HEK293 (cell line): Measurements from ENCODE around the gene LAMB4.

ENCODE experiments used
- CTCF ChIA-PET: fragments of 350-600 bp; formaldehyde crosslinking; extraction: SDS; loops from one replicate; lab custom pipeline; 2021; ENCODE audit warnings: antibody characterized with exemption; lab: Yijun Ruan, JAX
- POLR2A ChIA-PET: fragments of 300-600 bp; formaldehyde crosslinking; extraction: SDS; loops from one replicate; lab custom pipeline; 2020; ENCODE audit warnings: antibody characterized with exemption, inconsistent platforms; lab: Yijun Ruan, JAX
- H3K27ac ChIP-seq: fragments of 200-500 bp; sonication (Bioruptor generic); 2 replicates; pipeline ENCODE4 v1.5.1; 2014; ENCODE audit warnings: low read depth, low read length, control low read depth, inconsistent platforms; ENCODE audit errors: extremely low read depth
- H3K36me3 ChIP-seq, 2 experiments: fragments of 200-500 bp in 1 of 2; sonication (Bioruptor generic) in 1 of 2; 1 replicate in 1 of 2; 2 replicates in 1 of 2; pipeline ENCODE4 v1.5.1; 2014 to 2017; ENCODE audit warnings: inconsistent platforms in 2 of 2, low read length in 2 of 2; ENCODE audit not compliant: control insufficient read depth in 2 of 2, insufficient read depth in 1 of 2
- H3K4me1 ChIP-seq: fragments of 200-500 bp; sonication (Bioruptor generic); 2 replicates; pipeline ENCODE4 v1.5.1; 2014; ENCODE audit warnings: mild to moderate bottlenecking, low read length, inconsistent platforms; ENCODE audit not compliant: control insufficient read depth, insufficient read depth
- H3K4me3 ChIP-seq: 2 replicates; pipeline ENCODE4 v1.5.1; 2011; ENCODE audit warnings: low read depth, mild to moderate bottlenecking, control low read depth, low read length, moderate library complexity
- H3K9me3 ChIP-seq: fragments of 200-500 bp; sonication (Bioruptor generic); 2 replicates; pipeline ENCODE4 v1.5.1; 2014; ENCODE audit warnings: low read depth, low read length, inconsistent platforms; ENCODE audit not compliant: control insufficient read depth, insufficient read depth
- FEZF1 ChIP-seq: fragments of 450-650 bp; formaldehyde crosslinking; IDR thresholded peaks from 2 replicates; pipeline ENCODE4 v1.5.1; 2016; ENCODE audit warnings: missing biosample characterization, missing genetic modification characterization
- KLF7 ChIP-seq: fragments of 450-650 bp; formaldehyde crosslinking; IDR thresholded peaks from 2 replicates; pipeline ENCODE4 v1.5.1; 2016; ENCODE audit warnings: missing biosample characterization, missing genetic modification characterization, borderline replicate concordance
- OSR2 ChIP-seq: fragments of 450-650 bp; formaldehyde crosslinking; IDR thresholded peaks from 2 replicates; pipeline ENCODE4 v1.5.1; 2016; ENCODE audit warnings: missing biosample characterization, missing genetic modification characterization
- PRDM2 ChIP-seq: fragments of 450-650 bp; formaldehyde crosslinking; IDR thresholded peaks from 2 replicates; pipeline ENCODE4 v1.5.1; 2016; ENCODE audit warnings: missing biosample characterization, missing genetic modification characterization, borderline replicate concordance
- ZBTB17 ChIP-seq: fragments of 450-650 bp; formaldehyde crosslinking; IDR thresholded peaks from 2 replicates; pipeline ENCODE4 v1.5.1; 2016; ENCODE audit warnings: missing biosample characterization, missing genetic modification characterization
- ZBTB21 ChIP-seq: fragments of 450-650 bp; formaldehyde crosslinking; IDR thresholded peaks from 2 replicates; pipeline ENCODE4 v1.5.1; 2017; ENCODE audit warnings: missing biosample characterization, missing genetic modification characterization
- ZBTB48 ChIP-seq: fragments of 450-650 bp; formaldehyde crosslinking; IDR thresholded peaks from 2 replicates; pipeline ENCODE4 v1.5.1; 2016; ENCODE audit warnings: missing biosample characterization, missing genetic modification characterization
- ZBTB49 ChIP-seq: fragments of 450-650 bp; formaldehyde crosslinking; IDR thresholded peaks from 2 replicates; pipeline ENCODE4 v1.5.1; 2016; ENCODE audit warnings: missing biosample characterization, missing genetic modification characterization, low read depth
- ZNF10 ChIP-seq: fragments of 450-650 bp; formaldehyde crosslinking; IDR thresholded peaks from 2 replicates; pipeline ENCODE4 v1.5.1; 2017; ENCODE audit warnings: missing biosample characterization, missing genetic modification characterization
- ZNF112 ChIP-seq: fragments of 450-650 bp; formaldehyde crosslinking; IDR thresholded peaks from 2 replicates; pipeline ENCODE4 v1.5.0; 2017; ENCODE audit warnings: missing biosample characterization, missing genetic modification characterization
- ZNF146 ChIP-seq: fragments of 450-650 bp; formaldehyde crosslinking; IDR thresholded peaks from 2 replicates; pipeline ENCODE4 v1.5.1; 2016; ENCODE audit warnings: missing biosample characterization, missing genetic modification characterization
- ZNF174 ChIP-seq: fragments of 450-650 bp; formaldehyde crosslinking; IDR thresholded peaks from 2 replicates; pipeline ENCODE4 v1.5.0; 2017; ENCODE audit warnings: missing biosample characterization, mild to moderate bottlenecking, missing genetic modification characterization
- ZNF19 ChIP-seq: fragments of 450-650 bp; formaldehyde crosslinking; IDR thresholded peaks from 2 replicates; pipeline ENCODE4; 2016; ENCODE audit warnings: missing biosample characterization, missing genetic modification characterization, low read depth
- ZNF239 ChIP-seq: fragments of 450-650 bp; formaldehyde crosslinking; IDR thresholded peaks from 2 replicates; pipeline ENCODE4 v1.5.1; 2016; ENCODE audit warnings: missing biosample characterization, missing genetic modification characterization
- ZNF266 ChIP-seq: fragments of 450-650 bp; formaldehyde crosslinking; IDR thresholded peaks from 2 replicates; pipeline ENCODE4 v1.5.1; 2016; ENCODE audit warnings: missing biosample characterization, missing genetic modification characterization, low read depth
- ZNF292 ChIP-seq: fragments of 450-650 bp; formaldehyde crosslinking; IDR thresholded peaks from 2 replicates; pipeline ENCODE4 v1.5.1; 2016; ENCODE audit warnings: low read depth, missing biosample characterization, missing genetic modification characterization, borderline replicate concordance
- ZNF394 ChIP-seq: fragments of 450-650 bp; formaldehyde crosslinking; IDR thresholded peaks from 2 replicates; pipeline ENCODE4 v1.5.1; 2016; ENCODE audit warnings: missing biosample characterization, missing genetic modification characterization, mild to moderate bottlenecking, moderate library complexity, borderline replicate concordance
- ZNF501 ChIP-seq: fragments of 450-650 bp; formaldehyde crosslinking; IDR thresholded peaks from 2 replicates; pipeline ENCODE4 v1.5.1; 2016; ENCODE audit warnings: missing biosample characterization, missing genetic modification characterization
- ZNF521 ChIP-seq: fragments of 450-650 bp; formaldehyde crosslinking; IDR thresholded peaks from 2 replicates; pipeline ENCODE4 v1.5.1; 2017; ENCODE audit warnings: missing biosample characterization, mild to moderate bottlenecking, missing genetic modification characterization
- ZNF529 ChIP-seq: fragments of 450-650 bp; formaldehyde crosslinking; IDR thresholded peaks from 2 replicates; pipeline ENCODE4 v1.5.1; 2017; ENCODE audit warnings: missing genetic modification characterization, missing biosample characterization; ENCODE audit not compliant: insufficient replicate concordance
- ZNF639 ChIP-seq: fragments of 450-650 bp; formaldehyde crosslinking; IDR thresholded peaks from 2 replicates; pipeline ENCODE4 v1.5.1; 2016; ENCODE audit warnings: missing biosample characterization, missing genetic modification characterization
- ZNF660 ChIP-seq: fragments of 450-650 bp; IDR thresholded peaks from 2 replicates; pipeline ENCODE4 v1.5.1; 2018; ENCODE audit warnings: missing biosample characterization, mild to moderate bottlenecking, missing genetic modification characterization
- ZNF837 ChIP-seq: fragments of 450-650 bp; formaldehyde crosslinking; IDR thresholded peaks from 2 replicates; pipeline ENCODE4 v1.5.1; 2016; ENCODE audit warnings: missing biosample characterization, missing genetic modification characterization
- ZNF843 ChIP-seq: fragments of 450-650 bp; formaldehyde crosslinking; IDR thresholded peaks from 2 replicates; pipeline ENCODE4 v1.5.1; 2016; ENCODE audit warnings: missing biosample characterization, missing genetic modification characterization
- ZSCAN4 ChIP-seq: fragments of 450-650 bp; formaldehyde crosslinking; IDR thresholded peaks from 2 replicates; pipeline ENCODE4 v1.5.1; 2017; ENCODE audit warnings: missing biosample characterization, missing genetic modification characterization

The LAMB4 gene

GRCh38 chr7:108140671-108141070 lies 10.5 kb upstream of the LAMB4 start:
- Histone ChIP-seq H3K9me3 (no peaks in the 10 kb centered on the region), H3K27ac (no peak overlapping the region), H3K36me3 (no peaks in the 10 kb centered on the region), H3K4me3 (no peak overlapping the region), H3K4me1 (no peaks in the 10 kb centered on the region)
- TF ChIP-seq PRDM2 (tag by site-specific recombination), result no peak
- TF ChIP-seq ZBTB17 (tag by site-specific recombination), result no peak
- TF ChIP-seq ZBTB21 (tag by site-specific recombination), result no peak
- TF ChIP-seq ZNF112 (tag by site-specific recombination), result no peak
- no peak for TF ChIP-seq ZNF529 (tag by site-specific recombination)
- no peak for TF ChIP-seq ZNF843
- TF ChIP-seq ZNF660 (tag by site-specific recombination), result no peak
- no peak for TF ChIP-seq ZNF146 (tag by site-specific recombination)
- TF ChIP-seq ZBTB48 (tag by site-specific recombination), result no peak
- no peak for TF ChIP-seq ZBTB49 (tag by site-specific recombination)
- TF ChIP-seq ZNF394 (tag by site-specific recombination), result no peak
- no peak for TF ChIP-seq ZNF292 (tag by site-specific recombination)
- no peak for TF ChIP-seq ZNF266
- TF ChIP-seq FEZF1 (tag by site-specific recombination), result no peak
- no peak for TF ChIP-seq ZNF501 (tag by site-specific recombination)
- TF ChIP-seq ZSCAN4, result no peak
- TF ChIP-seq ZNF19 (tag by site-specific recombination), result no peak
- CTCF ChIA-PET, result interaction anchor here (1.5 kb wide), 1 partner anchor 26 kb away, joined by 6 read pairs; no protein-coding TSS in a partner anchor
- POLR2A ChIA-PET, result no interaction called here

GRCh38 chr7:108138911-108139310 lies 8.8 kb upstream of the LAMB4 start:
- ChIA-PET CTCF (no interaction called here), POLR2A (no interaction called here)
- H3K9me3 ChIP-seq, result no peaks in the 10 kb centered on the region

More at GRCh38 chr7:108138911-108139310, 8.8 kb upstream of the LAMB4 start:
- H3K4me1 ChIP-seq, result no peaks in the 10 kb centered on the region
- H3K27ac ChIP-seq, result no peak overlapping the region
- no peak for TF ChIP-seq ZNF639
- no peak for TF ChIP-seq KLF7 (tag by site-specific recombination)
- TF ChIP-seq OSR2, result no peak
- no peak for TF ChIP-seq ZNF174
- no peak for TF ChIP-seq ZNF239 (tag by site-specific recombination)
- TF ChIP-seq ZNF10 (tag by site-specific recombination), result no peak
- no peak for TF ChIP-seq ZNF521 (tag by site-specific recombination)
- TF ChIP-seq ZNF837 (tag by site-specific recombination), result no peak
- no peaks in the 10 kb centered on the region for H3K36me3 ChIP-seq
- no peak overlapping the region for H3K4me3 ChIP-seq
